ENCODE data around the gene CPM.

The CPM gene

DNA sequence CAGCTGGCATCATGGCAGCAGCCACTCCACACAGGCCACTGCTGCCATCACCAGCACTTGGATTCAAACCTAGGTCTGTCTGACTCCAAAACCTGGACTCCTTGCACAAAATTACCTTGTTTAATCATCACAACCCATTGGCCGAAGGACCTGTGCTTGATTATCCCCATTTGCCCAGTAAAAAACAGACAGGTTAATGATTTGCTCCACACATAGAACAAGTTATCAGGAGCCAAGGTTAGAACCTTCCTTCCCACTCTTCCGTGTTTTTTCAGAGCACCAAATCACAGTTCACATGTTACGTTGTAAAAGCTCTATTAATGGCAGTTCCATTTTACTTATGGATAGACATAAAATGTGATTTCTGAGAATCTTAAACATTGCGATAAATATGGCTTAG is 23.5 kb upstream of the CPM start:
- no peak for DNase-seq (ENCODE audit: low read depth in 2 of 2)

DNA sequence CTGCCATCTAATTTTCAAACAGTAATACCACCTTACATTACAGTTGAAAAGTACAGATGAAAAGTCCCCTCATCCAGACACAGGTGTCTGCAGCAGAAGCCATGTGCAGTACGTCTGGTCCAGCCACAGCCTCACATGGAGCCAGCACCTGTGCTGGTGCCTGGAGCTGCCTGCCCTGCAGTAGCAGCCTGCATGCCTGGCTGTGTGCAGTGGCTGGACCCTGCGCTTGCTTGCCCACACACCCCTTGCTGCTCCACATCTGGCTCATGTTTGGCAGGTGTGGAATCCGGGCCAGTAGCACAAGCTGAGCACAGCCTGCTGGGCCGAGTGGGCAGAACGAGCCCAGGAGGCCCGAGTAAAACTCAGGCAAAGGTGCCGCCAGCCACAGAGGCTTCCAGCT is 21.8 kb upstream of the CPM start:
- DNase-seq (ENCODE audit: low read depth in 2 of 2), result no peak

DNA sequence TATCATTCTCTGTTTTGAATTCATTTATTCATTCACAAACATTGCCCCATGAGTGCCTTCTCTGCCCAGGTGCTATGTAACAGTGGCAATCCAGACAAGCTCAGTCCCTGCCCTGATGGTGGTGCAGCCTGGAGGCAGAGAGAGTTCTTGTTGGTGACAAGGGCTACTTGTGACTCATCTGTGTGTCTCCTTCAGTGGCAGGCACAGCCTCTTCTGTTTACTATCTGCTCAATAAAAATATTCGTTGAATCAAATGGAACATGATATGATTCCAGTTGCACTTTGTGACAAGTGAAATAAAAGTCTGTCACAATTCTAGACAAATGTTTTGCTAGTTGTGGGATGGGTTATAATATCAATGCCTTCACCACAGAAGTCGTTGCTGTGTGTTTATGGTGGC is 20.6 kb upstream of the CPM start:
- no peak for DNase-seq (ENCODE audit: low read depth in 2 of 2)

GRCh38 chr12:68951652-68952051 is 18.7 kb upstream of the CPM start:
- DNase-seq (ENCODE audit: low read depth in 2 of 2), result no peak

GRCh38 chr12:68950511-68950910 is 17.5 kb upstream of the CPM start:
- no peak for DNase-seq (ENCODE audit: low read depth in 2 of 2)

GRCh38 chr12:68945255-68945654 is 12.3 kb upstream of the CPM start:
- no peak for DNase-seq (ENCODE audit: low read depth in 2 of 2)

GRCh38 chr12:68944296-68945076 is 11.5 kb upstream of the CPM start:
- no peak for DNase-seq (ENCODE audit: low read depth in 2 of 2)

DNA sequence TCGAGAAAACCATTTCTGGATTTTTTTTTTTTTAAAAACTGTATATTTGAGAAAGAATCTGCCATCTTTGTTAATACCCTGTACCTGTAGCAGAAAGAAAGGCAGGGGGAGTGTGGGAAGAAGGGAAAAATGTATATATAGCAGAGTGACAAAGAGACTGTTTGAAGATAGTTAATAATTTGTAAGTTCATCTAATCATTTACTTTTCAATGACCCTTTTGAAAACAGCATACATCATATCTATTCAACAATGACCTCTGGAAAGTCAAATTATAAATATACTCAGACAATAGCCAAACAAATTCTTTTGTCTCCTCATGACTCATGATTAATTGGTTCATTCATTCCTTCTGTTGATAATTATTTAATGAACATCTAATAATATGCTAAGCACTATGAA is 10.9 kb upstream of the CPM start:
- DNase-seq (ENCODE audit: low read depth in 2 of 2), result no peak

DNA sequence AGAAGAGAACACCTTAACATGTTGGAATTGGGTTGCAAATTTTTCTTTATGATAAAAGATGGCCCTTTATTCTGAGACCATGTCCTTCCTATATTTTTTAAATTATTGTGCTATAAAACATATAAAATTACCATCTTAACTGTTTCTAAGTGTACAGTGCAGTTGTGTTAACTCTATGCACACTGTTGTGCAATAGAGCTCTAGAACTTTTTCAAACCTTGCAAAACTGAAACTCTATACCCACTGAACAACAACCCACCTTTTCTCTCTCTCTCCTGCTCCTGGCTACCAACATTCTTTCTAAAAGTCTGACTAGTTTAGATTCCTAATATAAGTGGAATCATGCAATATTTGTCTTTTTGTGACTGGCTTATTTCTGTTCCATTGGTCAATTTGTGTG is 7.8 kb upstream of the CPM start:
- DNase-seq (ENCODE audit: low read depth in 2 of 2), result no peak

DNA sequence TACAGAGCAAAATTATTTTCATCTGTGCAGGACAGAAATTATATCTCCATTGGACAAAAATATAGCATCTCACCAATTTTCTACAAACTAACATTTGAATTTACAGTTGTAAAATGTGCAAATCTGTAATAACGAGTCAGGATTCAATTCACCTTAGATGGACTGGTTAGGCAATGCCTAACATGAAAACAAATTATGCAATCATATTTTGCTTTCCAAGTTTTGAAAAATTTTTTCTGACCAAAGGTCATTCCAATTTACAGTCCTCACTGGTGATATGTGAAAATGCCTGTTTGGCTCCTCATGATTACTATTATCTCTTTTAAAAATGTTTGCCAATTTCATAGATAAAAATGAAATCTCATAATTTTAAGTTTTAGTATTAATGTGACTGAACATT is 6.5 kb upstream of the CPM start:
- no peak for DNase-seq (ENCODE audit: low read depth in 2 of 2)

- no peak for DNase-seq (ENCODE audit: low read depth in 2 of 2)
Observed at GRCh38 chr12:68934392-68934791, 1.4 kb upstream of the CPM start.

GRCh38 chr12:68932128-68932960 is 627 bp downstream of the CPM start:
- DNase-seq (ENCODE audit: low read depth in 2 of 2), result no peak

GRCh38 chr12:68930178-68930577 is 2.8 kb downstream of the CPM start:
- no peak for DNase-seq (ENCODE audit: low read depth in 2 of 2)

- DNase-seq (ENCODE audit: low read depth in 2 of 2), result no peak
Observed at GRCh38 chr12:68924546-68924945, 8.4 kb downstream of the CPM start.

DNA sequence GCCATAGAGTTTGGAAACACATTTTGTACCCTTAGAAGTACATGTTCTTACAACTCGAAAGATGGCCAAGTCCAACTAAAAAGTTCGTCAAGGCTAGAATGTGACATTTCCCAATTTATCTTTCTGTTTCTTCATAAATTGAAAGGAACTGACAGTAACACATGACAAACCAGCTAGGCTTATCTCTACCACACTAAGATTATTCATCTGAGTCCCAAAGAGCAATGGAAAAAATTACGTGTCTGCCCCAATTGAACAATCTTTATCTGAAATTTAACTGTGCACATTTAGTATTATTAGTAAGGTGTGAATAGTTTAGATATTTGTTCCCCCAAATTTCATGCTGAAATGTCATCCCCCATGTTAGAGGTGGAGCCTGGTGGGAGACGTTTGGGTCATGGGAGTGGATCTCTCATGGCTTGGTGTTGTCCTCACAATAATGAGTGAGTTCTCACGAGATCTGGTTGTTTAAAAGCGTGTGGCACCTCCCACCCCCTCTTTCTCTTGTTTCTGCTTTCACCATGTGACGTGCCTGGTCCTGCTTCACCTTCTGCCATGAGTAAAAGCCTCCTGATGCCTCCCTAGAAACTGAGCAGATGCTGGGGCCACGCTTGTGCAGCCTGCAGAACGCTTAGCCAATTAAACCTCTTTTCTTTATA is 13.3 kb downstream of the CPM start:
- no peak for DNase-seq (ENCODE audit: low read depth in 2 of 2)

GRCh38 chr12:68918960-68919359 is 14.0 kb downstream of the CPM start:
- no peak for DNase-seq (ENCODE audit: low read depth in 2 of 2)

DNA sequence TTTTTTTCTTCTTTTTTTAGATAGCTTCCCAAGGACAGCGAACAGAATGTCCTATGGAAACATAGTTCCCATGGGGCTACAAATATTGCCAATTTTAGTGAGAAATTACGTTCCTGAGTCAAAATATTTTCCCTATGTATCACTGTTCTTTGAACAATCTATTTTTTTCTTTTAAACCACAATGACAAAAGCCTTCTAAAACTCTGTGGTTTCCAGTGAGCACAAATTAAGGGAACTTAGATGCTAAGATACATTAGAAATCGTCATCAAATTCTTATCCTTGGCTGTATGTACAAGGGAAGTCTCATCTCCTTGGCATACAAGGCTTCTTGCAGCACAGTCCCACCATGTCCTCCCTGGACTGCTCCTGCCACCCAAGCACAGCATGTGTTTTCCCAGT is 17.9 kb downstream of the CPM start:
- DNase-seq (ENCODE audit: low read depth in 2 of 2), result no peak

GRCh38 chr12:68913682-68914081 is 19.3 kb downstream of the CPM start:
- DNase-seq (ENCODE audit: low read depth in 2 of 2), result no peak

- no peak for DNase-seq (ENCODE audit: low read depth in 2 of 2)
Observed at GRCh38 chr12:68912916-68913315, 20.1 kb downstream of the CPM start.

- no peak for DNase-seq (ENCODE audit: low read depth in 2 of 2)
Observed at GRCh38 chr12:68911197-68911718, 21.7 kb downstream of the CPM start.

GRCh38 chr12:68910128-68910527 is 22.8 kb downstream of the CPM start:
- DNase-seq (ENCODE audit: low read depth in 2 of 2), result no peak

GRCh38 chr12:68908076-68908475 is 24.9 kb downstream of the CPM start:
- no peak for DNase-seq (ENCODE audit: low read depth in 2 of 2)

GRCh38 chr12:68905733-68906132 is 27.2 kb downstream of the CPM start:
- DNase-seq (ENCODE audit: low read depth in 2 of 2), result no peak
